Panc1 (cell line): ENCODE results near the gene MRAS. TPM values are rescaled to one million over a fixed set of nuclear protein-coding genes. Genes with fewer than 3 reads are reported as not detected.

ENCODE experiments used
- ATAC-seq: fragments of 200-7000 bp; cut with Tn5 transposase; 2 replicates; pipeline ENCODE4 v1.9.1; 2020; ENCODE audit warnings: mild to moderate bottlenecking, moderate library complexity
- BruUV-seq: library from RNA; stranded (reverse); fragments of 400-500 nt; replicated peaks from 2 replicates; lab custom pipeline; 2021; lab: Mats Ljungman, UMichigan
- CTCF ChIA-PET: fragments of 300-600 bp; sonication (Branson Sonifier 250); formaldehyde crosslinking; loops from one replicate; lab custom pipeline; 2022; ENCODE audit warnings: antibody characterized with exemption; lab: Charles Lee
- POLR2A ChIA-PET: fragments of 300-600 bp; sonication (Branson Sonifier 250); formaldehyde crosslinking; loops from one replicate; lab custom pipeline; 2022; ENCODE audit warnings: antibody characterized with exemption; lab: Charles Lee
- DNase-seq: peaks from one replicate; pipeline ENCODE4 v3.0.0-alpha.2; 2010; ENCODE audit warnings: low read depth, low spot score
- H3K27ac ChIP-seq: 2 replicates; pipeline ENCODE4 v1.5.1; 2011; ENCODE audit warnings: mild to moderate bottlenecking, low read length, inconsistent platforms
- H3K27me3 ChIP-seq: fragments of 200-500 bp; sonication (Bioruptor generic); 2 replicates; pipeline ENCODE4 v1.6.0; 2014; ENCODE audit warnings: low read length, inconsistent platforms; ENCODE audit not compliant: control insufficient read depth, insufficient read depth
- H3K36me3 ChIP-seq: fragments of 200-500 bp; sonication (Bioruptor generic); 2 replicates; pipeline ENCODE4 v1.5.1; 2014; ENCODE audit warnings: inconsistent platforms, mild to moderate bottlenecking, low read length, moderate library complexity; ENCODE audit not compliant: control insufficient read depth, insufficient read depth
- H3K4me1 ChIP-seq: 2 replicates; pipeline ENCODE4 v1.5.1; 2011; ENCODE audit warnings: inconsistent platforms, mild to moderate bottlenecking, low read length, moderate library complexity; ENCODE audit not compliant: control insufficient read depth, insufficient read depth
- H3K4me3 ChIP-seq, 2 experiments: 2 replicates each; pipeline ENCODE4 v1.5.1; 2011 to 2012; ENCODE audit warnings: low read depth in 2 of 2, low read length in 2 of 2, mild to moderate bottlenecking in 2 of 2, inconsistent platforms in 1 of 2, moderate library complexity in 1 of 2
- H3K9me3 ChIP-seq: fragments of 200-500 bp; sonication (Bioruptor generic); 2 replicates; pipeline ENCODE4 v1.5.1; 2014; ENCODE audit warnings: low read depth, mild to moderate bottlenecking, inconsistent platforms, low read length, moderate library complexity; ENCODE audit not compliant: control insufficient read depth, insufficient read depth
- POLR2AphosphoS5 ChIP-seq: IDR thresholded peaks from 2 replicates; pipeline ENCODE4 v1.6.1; 2012; ENCODE audit warnings: mild to moderate bottlenecking, low read depth, low read length, moderate library complexity
- REST ChIP-seq, 2 experiments: IDR thresholded peaks; 2 replicates each; pipeline ENCODE4 v1.6.1; 2011 to 2012; ENCODE audit warnings: low read depth in 2 of 2, control low read depth in 1 of 2, low read length in 1 of 2, mild to moderate bottlenecking in 1 of 2, moderate library complexity in 1 of 2; ENCODE audit not compliant: insufficient read depth in 1 of 2
- SIN3A ChIP-seq: IDR thresholded peaks from 2 replicates; pipeline ENCODE4 v1.6.1; 2012; ENCODE audit warnings: low read depth, mild to moderate bottlenecking, low read length, moderate library complexity, borderline replicate concordance; ENCODE audit not compliant: insufficient read depth
- TCF7L2 ChIP-seq: IDR thresholded peaks from 2 replicates; pipeline ENCODE4 v1.6.1; 2011; ENCODE audit warnings: mild to moderate bottlenecking, low read depth, low read length, inconsistent platforms
- in situ Hi-C: cut with HindIII; loops from 2 replicates; pipeline ENCODE4 v1.10.0; 2016; ENCODE audit warnings: low sequenced_read_pairs, low pct_unique_long_range_greater_than_20kb
- intact Hi-C: fragments of 100-400 bp; cut with micrococcal nuclease; formaldehyde crosslinking; loops from one replicate; pipeline ENCODE4 v1.10.0; 2022; ENCODE audit not compliant: unreplicated experiment
- total RNA-seq: library from RNA; stranded (reverse); gene quantifications from one replicate; pipeline ENCODE4 v1.2.1, GENCODE V29; 2021; ENCODE audit not compliant: unreplicated experiment
- TF ChIP-seq, protein P1 (sequence below): fragments of 450-650 bp; IDR thresholded peaks from 2 replicates; pipeline ENCODE4 v1.5.1; 2017; ENCODE audit warnings: mild to moderate bottlenecking

MRAS gene
- total RNA-seq, 1 experiment from 2014 or later = 14.2 TPM

GRCh38 chr3:138398791-138399575 is 50.6 kb downstream of the MRAS start:
- TF ChIP-seq, protein P1, sequence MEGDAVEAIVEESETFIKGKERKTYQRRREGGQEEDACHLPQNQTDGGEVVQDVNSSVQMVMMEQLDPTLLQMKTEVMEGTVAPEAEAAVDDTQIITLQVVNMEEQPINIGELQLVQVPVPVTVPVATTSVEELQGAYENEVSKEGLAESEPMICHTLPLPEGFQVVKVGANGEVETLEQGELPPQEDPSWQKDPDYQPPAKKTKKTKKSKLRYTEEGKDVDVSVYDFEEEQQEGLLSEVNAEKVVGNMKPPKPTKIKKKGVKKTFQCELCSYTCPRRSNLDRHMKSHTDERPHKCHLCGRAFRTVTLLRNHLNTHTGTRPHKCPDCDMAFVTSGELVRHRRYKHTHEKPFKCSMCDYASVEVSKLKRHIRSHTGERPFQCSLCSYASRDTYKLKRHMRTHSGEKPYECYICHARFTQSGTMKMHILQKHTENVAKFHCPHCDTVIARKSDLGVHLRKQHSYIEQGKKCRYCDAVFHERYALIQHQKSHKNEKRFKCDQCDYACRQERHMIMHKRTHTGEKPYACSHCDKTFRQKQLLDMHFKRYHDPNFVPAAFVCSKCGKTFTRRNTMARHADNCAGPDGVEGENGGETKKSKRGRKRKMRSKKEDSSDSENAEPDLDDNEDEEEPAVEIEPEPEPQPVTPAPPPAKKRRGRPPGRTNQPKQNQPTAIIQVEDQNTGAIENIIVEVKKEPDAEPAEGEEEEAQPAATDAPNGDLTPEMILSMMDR = no peak
- TF ChIP-seq SIN3A (no peak), POLR2AphosphoS5 (no peak), TCF7L2 (no peak), REST (IDR thresholded peaks at IDR 0.05; ENCODE audit: insufficient read depth in 1 of 2, low read depth in 2 of 2, low read length in 1 of 2) (no peak)
- in situ Hi-C loops (no loop called here), intact Hi-C loops (no loop called here)
- H3K27ac ChIP-seq = no peak overlapping the region
- H3K36me3 ChIP-seq = no peaks in the 10 kb centered on the region
- DNase-seq = no peak
- no TSS peak for BruUV-seq
- no peaks in the 10 kb centered on the region for H3K9me3 ChIP-seq
- no peak overlapping the region for H3K4me3 ChIP-seq
- ChIA-PET POLR2A (no interaction called here), CTCF (no interaction called here)
- no peaks in the 10 kb centered on the region for H3K4me1 ChIP-seq
- no peak for ATAC-seq
- no peaks in the 10 kb centered on the region for H3K27me3 ChIP-seq

DNA sequence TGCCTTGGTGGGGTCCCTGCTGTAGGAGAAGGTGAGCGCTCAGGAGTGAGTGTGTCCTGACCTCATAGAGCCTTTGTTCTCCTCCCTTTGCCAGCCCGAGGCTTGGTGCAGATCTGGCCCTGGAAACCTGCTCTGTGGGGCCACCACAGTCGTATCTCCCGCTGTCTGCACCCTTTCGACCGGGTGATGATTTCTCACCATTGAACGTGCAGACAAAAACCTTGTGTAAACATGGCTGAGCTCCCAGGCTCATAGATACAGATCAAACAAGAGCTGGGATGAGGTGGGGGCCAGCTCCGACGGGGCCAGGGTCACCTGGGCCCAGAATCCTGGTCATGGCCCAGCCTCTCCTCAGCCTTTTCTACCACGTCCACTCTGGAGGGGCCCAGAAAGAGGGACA is 51.4 kb downstream of the MRAS start:
- ChIA-PET CTCF (no interaction called here), POLR2A (no interaction called here)
- in situ Hi-C loops = no loop called here
- H3K9me3 ChIP-seq = no peaks in the 10 kb centered on the region
- H3K36me3 ChIP-seq = no peaks in the 10 kb centered on the region
- TF ChIP-seq, protein P1 = no peak
- TF ChIP-seq SIN3A = no peak
- no peak for TF ChIP-seq TCF7L2
- no peak for TF ChIP-seq POLR2AphosphoS5
- TF ChIP-seq REST (IDR thresholded peaks at IDR 0.05; ENCODE audit: insufficient read depth in 1 of 2, low read depth in 2 of 2, low read length in 1 of 2) = no peak
- DNase-seq = no peak
- no TSS peak for BruUV-seq
- H3K27ac ChIP-seq = no peak overlapping the region
- no peaks in the 10 kb centered on the region for H3K27me3 ChIP-seq
- no peak for ATAC-seq
- H3K4me3 ChIP-seq = no peak overlapping the region
- H3K4me1 ChIP-seq = no peaks in the 10 kb centered on the region
- intact Hi-C loops = loop anchor here (10.0 kb wide), 1 partner anchor 65 kb away; no protein-coding TSS in a partner anchor
